ENCODE results near the gene LRRC51.

DNA sequence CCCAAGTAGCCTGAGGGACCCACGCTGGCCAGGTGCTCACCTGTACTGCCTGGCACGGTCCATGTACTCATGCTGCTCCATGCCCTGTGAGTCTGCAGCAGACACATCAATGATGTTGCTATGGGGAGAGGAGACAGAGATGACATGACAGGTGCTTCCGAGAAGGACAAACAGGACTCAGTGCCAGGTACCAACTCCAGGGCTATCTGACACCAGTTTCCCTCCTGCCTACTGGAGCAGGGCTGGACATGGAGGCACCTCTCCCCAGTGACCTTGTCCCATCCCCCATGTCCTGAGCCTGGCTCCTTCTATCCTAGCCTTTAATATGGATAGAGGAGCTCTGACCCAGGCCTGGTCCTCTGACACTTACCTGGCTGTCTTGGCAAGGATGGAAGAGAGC is 18.1 kb downstream of the LRRC51 start:
- TF ChIP-seq POLR2A (IDR thresholded peaks at IDR 0.05; ENCODE audit: low read length), result no peak
- no peak for TF ChIP-seq GATA1 (IDR thresholded peaks at IDR 0.05; ENCODE audit: low read depth, low read length)

All from erythroblast (primary cell).